ENCODE results near the gene SLC25A1. TPM values are rescaled to one million over a fixed set of nuclear protein-coding genes. Genes with fewer than 3 reads are reported as not detected.

The SLC25A1 gene
- total and polyA plus RNA-seq, 10 of the 15 experiments (the other 5 are each of a cell fraction or from before 2014, with no cell fraction given) = 2.3 to 79.0 (median 30.3) TPM

- DNase-seq (ENCODE audit: low read depth, low spot score) (no peak), FAIRE-seq (no peak), ATAC-seq (no peak)
- no peaks in the 10 kb centered on the region for H3K79me2 ChIP-seq (ENCODE audit: control insufficient read depth, insufficient read depth, low read length)
- no peak overlapping the region for H2AFZ ChIP-seq (ENCODE audit: control insufficient read depth, low read depth, low read length)
- RAD21 ChIA-PET (ENCODE audit: unreplicated experiment) = no interaction called here
- TF ChIP-seq SPI1 (IDR thresholded peaks at IDR 0.05; ENCODE audit: borderline replicate concordance, insufficient read depth, low read depth, low read length) (no peak), CREB1 (IDR thresholded peaks at IDR 0.05; ENCODE audit: low read depth) (no peak), PKNOX1 (IDR thresholded peaks at IDR 0.05) (no peak), ZNF24 (IDR thresholded peaks at IDR 0.05) (no peak)
- TF ChIP-seq, protein P1, sequence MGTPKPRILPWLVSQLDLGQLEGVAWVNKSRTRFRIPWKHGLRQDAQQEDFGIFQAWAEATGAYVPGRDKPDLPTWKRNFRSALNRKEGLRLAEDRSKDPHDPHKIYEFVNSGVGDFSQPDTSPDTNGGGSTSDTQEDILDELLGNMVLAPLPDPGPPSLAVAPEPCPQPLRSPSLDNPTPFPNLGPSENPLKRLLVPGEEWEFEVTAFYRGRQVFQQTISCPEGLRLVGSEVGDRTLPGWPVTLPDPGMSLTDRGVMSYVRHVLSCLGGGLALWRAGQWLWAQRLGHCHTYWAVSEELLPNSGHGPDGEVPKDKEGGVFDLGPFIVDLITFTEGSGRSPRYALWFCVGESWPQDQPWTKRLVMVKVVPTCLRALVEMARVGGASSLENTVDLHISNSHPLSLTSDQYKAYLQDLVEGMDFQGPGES (IDR thresholded peaks at IDR 0.05) = no peak
- SMC1A ChIA-PET (ENCODE audit: uncharacterized antibody, unreplicated experiment) = no interaction called here
- no peaks in the 10 kb centered on the region for H3K4me1 ChIP-seq (ENCODE audit: control insufficient read depth, insufficient read depth, low read length)
- no peak overlapping the region for H3K27ac ChIP-seq (ENCODE audit: control insufficient read depth, insufficient read depth)
- H4K20me1 ChIP-seq (ENCODE audit: control insufficient read depth, insufficient read depth) = no peaks in the 10 kb centered on the region
- no peak overlapping the region for H3K4me2 ChIP-seq (ENCODE audit: control insufficient read depth, insufficient read depth)
- no TSS peak for BruUV-seq (replicated peaks)
- H3K9ac ChIP-seq (ENCODE audit: control insufficient read depth, insufficient read depth, low read length) = no peak overlapping the region
- no peaks in the 10 kb centered on the region for H3K9me3 ChIP-seq (replicated peaks; ENCODE audit: control insufficient read depth, insufficient read depth, low read length)
- 91% methylated on average over 20 of the region's 20 CpGs for WGBS (ENCODE audit: insufficient coverage, insufficient replicate concordance, low lambda C conversion rate, missing lambda C conversion rate)
- CTCF ChIA-PET = interaction anchor here (2.3 kb wide), 1 partner anchor 13 kb away, joined by 6 read pairs; the partner anchor contains the start of gene ESS2
- intact Hi-C loops (cut with micrococcal nuclease; ENCODE audit: unreplicated experiment) (no loop called here), in situ Hi-C loops (cut with MboI) (no loop called here)
- no peaks in the 10 kb centered on the region for H3K27me3 ChIP-seq (replicated peaks in 1 of 2; ENCODE audit: control insufficient read depth in 2 of 2, insufficient read depth in 2 of 2, low read length in 1 of 2)
- POLR2A ChIA-PET = no interaction called here
- peaks cover 5 to 8% of the 10 kb centered on the region in 2 experiments for H3K36me3 ChIP-seq (ENCODE audit: control insufficient read depth in 2 of 2, insufficient read depth in 2 of 2, low read length in 1 of 2)
- H3K4me3 ChIP-seq = no peak overlapping the region
Measured at GRCh38 chr22:19132153-19132552, 46.4 kb downstream of the SLC25A1 start.

DNA sequence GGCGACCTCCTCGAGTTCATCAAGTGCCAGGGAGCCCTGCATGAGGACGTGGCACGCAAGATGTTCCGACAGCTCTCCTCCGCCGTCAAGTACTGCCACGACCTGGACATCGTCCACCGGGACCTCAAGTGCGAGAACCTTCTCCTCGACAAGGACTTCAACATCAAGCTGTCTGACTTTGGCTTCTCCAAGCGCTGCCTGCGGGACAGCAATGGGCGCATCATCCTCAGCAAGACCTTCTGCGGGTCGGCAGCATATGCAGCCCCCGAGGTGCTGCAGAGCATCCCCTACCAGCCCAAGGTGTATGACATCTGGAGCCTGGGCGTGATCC, 46.9 kb downstream of the SLC25A1 start:
- H3K4me2 ChIP-seq (ENCODE audit: control insufficient read depth, insufficient read depth) = no peak overlapping the region
- H3K4me3 ChIP-seq = no peak overlapping the region
- H3K36me3 ChIP-seq (ENCODE audit: control insufficient read depth in 2 of 2, insufficient read depth in 2 of 2, low read length in 1 of 2) = peaks cover 3 to 7% of the 10 kb centered on the region in 2 experiments
- ChIA-PET SMC1A (ENCODE audit: uncharacterized antibody, unreplicated experiment) (no interaction called here), CTCF (no interaction called here), RAD21 (ENCODE audit: unreplicated experiment) (no interaction called here), POLR2A (no interaction called here)
- ATAC-seq (no peak), FAIRE-seq (no peak), DNase-seq (ENCODE audit: low read depth, low spot score) (no peak)
- H3K27me3 ChIP-seq (replicated peaks in 1 of 2; ENCODE audit: control insufficient read depth in 2 of 2, insufficient read depth in 2 of 2, low read length in 1 of 2) = no peaks in the 10 kb centered on the region
- H3K4me1 ChIP-seq (ENCODE audit: control insufficient read depth, insufficient read depth, low read length) = no peaks in the 10 kb centered on the region
- H3K9ac ChIP-seq (ENCODE audit: control insufficient read depth, insufficient read depth, low read length) = no peak overlapping the region
- intact Hi-C loops (cut with micrococcal nuclease; ENCODE audit: unreplicated experiment) = no loop called here
- no TSS peak for BruUV-seq (replicated peaks)
- in situ Hi-C loops (cut with MboI) = no loop called here
- H4K20me1 ChIP-seq (ENCODE audit: control insufficient read depth, insufficient read depth) = no peaks in the 10 kb centered on the region
- H3K27ac ChIP-seq (ENCODE audit: control insufficient read depth, insufficient read depth) = no peak overlapping the region
- H3K9me3 ChIP-seq (replicated peaks; ENCODE audit: control insufficient read depth, insufficient read depth, low read length) = no peaks in the 10 kb centered on the region
- no peak overlapping the region for H2AFZ ChIP-seq (ENCODE audit: control insufficient read depth, low read depth, low read length)
- H3K79me2 ChIP-seq (ENCODE audit: control insufficient read depth, insufficient read depth, low read length) = no peaks in the 10 kb centered on the region
- 95% methylated on average over 19 of the region's 19 CpGs for WGBS (ENCODE audit: insufficient coverage, insufficient replicate concordance, low lambda C conversion rate, missing lambda C conversion rate)
- TF ChIP-seq ATF3 (IDR thresholded peaks at IDR 0.05; ENCODE audit: borderline replicate concordance, extremely low read depth, low read depth, low read length) (no peak), YBX1 (IDR thresholded peaks at IDR 0.05) (no peak), RUNX3 (IDR thresholded peaks at IDR 0.05; ENCODE audit: low read length) (no peak), HDAC6 (IDR thresholded peaks at IDR 0.05; ENCODE audit: unreplicated experiment) (no peak), SMAD5 (IDR thresholded peaks at IDR 0.05; ENCODE audit: low read depth) (no peak), SREBF2 (IDR thresholded peaks at IDR 0.05; ENCODE audit: low read length) (no peak), IKZF1 (conservative IDR thresholded peaks at IDR 0.05) (no peak), JUNB (IDR thresholded peaks at IDR 0.05) (no peak), TCF7 (IDR thresholded peaks at IDR 0.05; ENCODE audit: borderline replicate concordance) (no peak)
- TF ChIP-seq, protein P2, sequence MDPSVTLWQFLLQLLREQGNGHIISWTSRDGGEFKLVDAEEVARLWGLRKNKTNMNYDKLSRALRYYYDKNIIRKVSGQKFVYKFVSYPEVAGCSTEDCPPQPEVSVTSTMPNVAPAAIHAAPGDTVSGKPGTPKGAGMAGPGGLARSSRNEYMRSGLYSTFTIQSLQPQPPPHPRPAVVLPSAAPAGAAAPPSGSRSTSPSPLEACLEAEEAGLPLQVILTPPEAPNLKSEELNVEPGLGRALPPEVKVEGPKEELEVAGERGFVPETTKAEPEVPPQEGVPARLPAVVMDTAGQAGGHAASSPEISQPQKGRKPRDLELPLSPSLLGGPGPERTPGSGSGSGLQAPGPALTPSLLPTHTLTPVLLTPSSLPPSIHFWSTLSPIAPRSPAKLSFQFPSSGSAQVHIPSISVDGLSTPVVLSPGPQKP (IDR thresholded peaks at IDR 0.05; ENCODE audit: low read depth, low read length) = no peak

Measured in GM12878 (cell line).